ENCODE results near the gene PAQR9.
"Not testable (repeated sequence)": the region's sequence is repeated elsewhere in the genome, so short reads cannot be mapped to it uniquely, and the experiment has no call there.

The PAQR9 gene

GRCh38 chr3:142963516-142964448 lies at the start of gene PAQR9:
TSS of gene PAQR9 (minus strand) at chr3:142963674. CDS start at chr3:142963336, 338 bp downstream.
- no peak for DNase-seq (ENCODE audit: low read depth)

- no peak for DNase-seq (ENCODE audit: low read depth)
These were observed 48.2 kb upstream of the PAQR9 start for GRCh38 chr3:143011705-143012104.

- no peak for DNase-seq (ENCODE audit: low read depth)
These were observed 46.5 kb upstream of the PAQR9 start for GRCh38 chr3:143010024-143010423.

- DNase-seq (ENCODE audit: low read depth), result no peak
These were observed 41.3 kb upstream of the PAQR9 start for GRCh38 chr3:143004823-143005222.

- DNase-seq (ENCODE audit: low read depth), result no peak
These were observed 39.3 kb upstream of the PAQR9 start for GRCh38 chr3:143002727-143003126.

GRCh38 chr3:143002083-143002712 lies 38.7 kb upstream of the PAQR9 start:
- DNase-seq (ENCODE audit: low read depth), result peak; percentile 7

GRCh38 chr3:143001369-143002082 lies 38.1 kb upstream of the PAQR9 start, which contains the start of gene U2SURP:
TSS of gene U2SURP (plus strand) at chr3:143001570. CDS start at chr3:143001629, 59 bp downstream.
- DNase-seq (ENCODE audit: low read depth), result peak; percentile 84

- no peak for DNase-seq (ENCODE audit: low read depth)
These were observed 37.5 kb upstream of the PAQR9 start for GRCh38 chr3:143001034-143001368.

- no peak for DNase-seq (ENCODE audit: low read depth)
These were observed 37.1 kb upstream of the PAQR9 start for GRCh38 chr3:143000528-143000927.

GRCh38 chr3:142999881-143000280 lies 36.4 kb upstream of the PAQR9 start:
- DNase-seq (ENCODE audit: low read depth), result no peak

GRCh38 chr3:142998439-142998838 lies 35.0 kb upstream of the PAQR9 start:
- no peak for DNase-seq (ENCODE audit: low read depth)

- no peak for DNase-seq (ENCODE audit: low read depth)
These were observed 33.9 kb upstream of the PAQR9 start for GRCh38 chr3:142997330-142997729.

GRCh38 chr3:142993958-142994442 lies 30.5 kb upstream of the PAQR9 start:
- peak; percentile 35 for DNase-seq (ENCODE audit: low read depth)

- no peak for DNase-seq (ENCODE audit: low read depth)
These were observed 28.8 kb upstream of the PAQR9 start for GRCh38 chr3:142992323-142992722.

GRCh38 chr3:142990721-142991120 lies 27.2 kb upstream of the PAQR9 start:
- DNase-seq (ENCODE audit: low read depth), result no peak

- not testable (repeated sequence) for DNase-seq (ENCODE audit: low read depth)
These were observed 25.4 kb upstream of the PAQR9 start for GRCh38 chr3:142988826-142989225.

- DNase-seq (ENCODE audit: low read depth), result not testable (repeated sequence)
These were observed 24.7 kb upstream of the PAQR9 start for GRCh38 chr3:142988221-142988620.

GRCh38 chr3:142987707-142988106 lies 24.2 kb upstream of the PAQR9 start:
- DNase-seq (ENCODE audit: low read depth), result no peak

- no peak for DNase-seq (ENCODE audit: low read depth)
These were observed 23.7 kb upstream of the PAQR9 start for GRCh38 chr3:142987080-142987700.

- no peak for DNase-seq (ENCODE audit: low read depth)
These were observed 20.8 kb upstream of the PAQR9 start for GRCh38 chr3:142984255-142984654.

- DNase-seq (ENCODE audit: low read depth), result no peak
These were observed 19.8 kb upstream of the PAQR9 start for GRCh38 chr3:142983318-142983717.
